Measurements from ENCODE around the gene ANKRD6. TPM values are rescaled to one million over a fixed set of nuclear protein-coding genes. Genes with fewer than 3 reads are reported as not detected.
A peak's percentile ranks its signal among the peaks of the same experiment; 100 is the strongest.
"Not testable (repeated sequence)": the region's sequence is repeated elsewhere in the genome, so short reads cannot be mapped to it uniquely, and the experiment has no call there.

ANKRD6 gene
- 10 to 100 TPM in 5 of 8 experiments, 1 to 10 TPM in 3; 2.6 to 52.4 (median 33.7) TPM for total RNA-seq

DNA sequence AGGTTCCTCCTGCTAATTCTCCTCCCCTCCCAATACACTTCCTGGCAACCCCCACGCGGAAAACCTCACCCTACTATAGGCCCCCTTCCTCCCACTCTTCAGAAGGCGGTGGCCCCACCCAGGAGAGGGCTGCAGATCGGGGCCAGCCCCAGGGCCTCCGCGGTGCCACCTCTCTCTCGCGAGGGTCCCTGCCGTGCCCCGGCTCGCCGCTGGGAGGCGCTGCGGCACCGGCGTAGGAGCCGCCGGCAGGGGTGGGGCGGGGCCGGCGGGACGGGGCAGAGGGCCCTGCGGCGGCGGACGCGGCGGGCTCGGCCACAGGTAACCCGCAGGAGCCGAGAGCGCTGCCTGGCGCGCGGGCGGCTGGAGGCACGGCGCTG is at the start of gene ANKRD6:
Gene ANKRD6, plus strand, starts transcription at position 278 of the 377 bp plus-strand sequence. CDS start 133,825 bp downstream, outside the sequence.
- in situ Hi-C loops (cut with MboI; ENCODE audit: low pct_unique_long_range_greater_than_20kb in 2 of 9, low sequenced_read_pairs in 9 of 9, unreplicated experiment in 9 of 9): loop anchor here in 7 of 9 experiments (10.0 to 25.0 kb wide), 4 partner anchors 129 to 204 kb away; partner anchors contain the start of gene LYRM2 (in 1 of the 7)
- peaks cover 31 to 32% of the 10 kb centered on the region in 2 donors for H3K4me1 ChIP-seq (replicated peaks in 1 of 2)
- ATAC-seq (replicated peaks in 6 of 8): peak; percentile 87 to 97 (median 89)
- WGBS, 10 experiments: 0 to 3% (median 2%) methylated on average over 2 to 7 of the region's 38 CpGs; no CpG with 5 or more reads in 7 of the 10 experiments
- peak within 1 kb of the TSS in 1 of 2 donors; percentile 6 for H3K27ac ChIP-seq
- H3K4me3 ChIP-seq: peak within 1 kb of the TSS; percentile 79 to 98 (median 85)

DNA sequence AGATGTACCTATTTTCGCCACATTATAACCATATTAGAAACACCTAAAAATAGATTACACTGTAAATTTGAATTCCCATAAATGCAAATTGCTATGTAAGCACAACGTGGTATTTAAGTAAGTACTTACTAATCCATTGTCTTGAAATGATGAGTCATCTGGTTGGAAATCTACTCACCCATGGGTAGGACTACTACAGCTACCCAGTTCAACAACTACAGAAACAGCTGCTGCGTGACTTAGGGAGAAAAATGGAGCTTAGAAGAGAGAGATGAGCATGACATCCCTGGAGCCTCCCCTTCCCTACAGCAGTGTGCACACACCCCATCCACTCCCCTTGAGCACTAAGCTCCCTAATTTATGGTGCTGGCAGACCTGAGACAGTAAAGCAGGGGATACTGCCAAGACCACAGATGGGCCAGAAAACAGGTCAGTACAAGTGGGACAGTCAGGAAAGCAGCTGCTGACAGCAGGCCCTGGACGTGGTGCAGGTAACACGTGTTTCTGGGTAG is 47.7 kb upstream of the ANKRD6 start:
- Histone ChIP-seq H3K27ac (no peak overlapping the region), H3K4me3 (no peak overlapping the region), H3K4me1 (replicated peaks in 1 of 2) (peaks cover 5 to 9% of the 10 kb centered on the region in 2 donors)
- in situ Hi-C loops (cut with MboI; ENCODE audit: low pct_unique_long_range_greater_than_20kb in 2 of 9, low sequenced_read_pairs in 9 of 9, unreplicated experiment in 9 of 9): no loop called here
- peak in 6 of 8 experiments; percentile 33 to 96 (median 74) for ATAC-seq (replicated peaks in 6 of 8)
- 20 to 93% (median 52%) methylated on average over 1 to 5 of the region's 5 CpGs; no CpG with 5 or more reads in 2 of the 10 experiments for WGBS, 10 experiments

DNA sequence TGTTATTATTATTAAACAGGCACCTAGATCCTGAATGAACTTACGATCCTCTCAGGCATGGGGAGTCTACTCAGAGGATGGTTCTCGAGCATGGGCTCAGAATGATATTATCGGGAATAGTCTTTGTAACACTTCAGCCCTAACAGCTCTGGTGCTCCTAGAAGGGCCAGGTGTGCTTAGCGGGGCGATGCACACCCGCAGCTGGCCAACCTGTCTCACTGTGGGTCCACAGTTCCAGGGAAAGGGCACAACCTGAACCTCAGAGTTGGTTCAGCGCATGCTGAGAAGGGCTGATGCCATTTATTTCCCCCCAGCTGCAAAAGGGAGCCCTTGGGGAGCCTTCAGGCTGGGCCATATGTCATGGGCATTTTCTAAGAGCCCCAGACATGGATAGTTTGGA is 47.1 kb upstream of the ANKRD6 start:
- Histone ChIP-seq H3K4me3 (no peak overlapping the region), H3K4me1 (replicated peaks in 1 of 2) (peaks cover 5 to 9% of the 10 kb centered on the region in 2 donors), H3K27ac (no peak overlapping the region)
- ATAC-seq (replicated peaks in 6 of 8): no peak
- WGBS, 10 experiments: 90 to 95% (median 93%) methylated on average over 2 to 6 of the region's 7 CpGs; no CpG with 5 or more reads in 5 of the 10 experiments
- in situ Hi-C loops (cut with MboI; ENCODE audit: low pct_unique_long_range_greater_than_20kb in 2 of 9, low sequenced_read_pairs in 9 of 9, unreplicated experiment in 9 of 9): no loop called here

DNA sequence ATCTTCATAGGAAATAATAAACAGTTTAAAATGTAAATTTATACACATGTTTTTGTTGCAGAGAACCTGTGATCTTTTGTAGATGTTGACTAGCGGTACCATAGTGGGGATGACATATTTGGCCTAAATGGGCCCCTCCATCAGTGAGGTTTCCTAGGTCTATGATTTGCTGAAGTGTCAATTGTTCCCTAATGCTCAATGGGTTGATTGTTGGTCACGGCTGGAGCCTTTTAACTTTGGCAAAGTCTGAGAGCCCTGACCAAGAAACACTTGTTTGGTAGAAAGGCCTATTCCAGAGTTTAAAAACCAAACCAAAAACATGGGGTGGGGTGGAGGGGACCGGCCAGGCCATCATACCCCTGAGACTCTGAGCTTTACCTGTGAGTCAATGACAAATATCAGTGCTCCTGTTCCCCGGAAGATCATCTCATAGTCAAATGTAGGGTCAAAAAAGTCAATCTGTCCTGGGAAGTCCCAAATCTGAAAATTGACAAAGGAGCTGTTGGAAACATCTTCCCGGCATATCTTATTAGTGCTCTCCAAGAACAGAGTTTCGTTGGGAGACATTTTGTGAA is 45.9 kb upstream of the ANKRD6 start:
- in situ Hi-C loops (cut with MboI; ENCODE audit: low pct_unique_long_range_greater_than_20kb in 2 of 9, low sequenced_read_pairs in 9 of 9, unreplicated experiment in 9 of 9): no loop called here
- Histone ChIP-seq H3K4me1 (replicated peaks in 1 of 2) (peaks cover 5 to 9% of the 10 kb centered on the region in 2 donors), H3K27ac (no peak overlapping the region), H3K4me3 (no peak overlapping the region)
- no peak for ATAC-seq (replicated peaks in 6 of 8)
- WGBS, 10 experiments: 40 to 100% (median 91%) methylated on average over 3 to 6 of the region's 6 CpGs; no CpG with 5 or more reads in 4 of the 10 experiments

DNA sequence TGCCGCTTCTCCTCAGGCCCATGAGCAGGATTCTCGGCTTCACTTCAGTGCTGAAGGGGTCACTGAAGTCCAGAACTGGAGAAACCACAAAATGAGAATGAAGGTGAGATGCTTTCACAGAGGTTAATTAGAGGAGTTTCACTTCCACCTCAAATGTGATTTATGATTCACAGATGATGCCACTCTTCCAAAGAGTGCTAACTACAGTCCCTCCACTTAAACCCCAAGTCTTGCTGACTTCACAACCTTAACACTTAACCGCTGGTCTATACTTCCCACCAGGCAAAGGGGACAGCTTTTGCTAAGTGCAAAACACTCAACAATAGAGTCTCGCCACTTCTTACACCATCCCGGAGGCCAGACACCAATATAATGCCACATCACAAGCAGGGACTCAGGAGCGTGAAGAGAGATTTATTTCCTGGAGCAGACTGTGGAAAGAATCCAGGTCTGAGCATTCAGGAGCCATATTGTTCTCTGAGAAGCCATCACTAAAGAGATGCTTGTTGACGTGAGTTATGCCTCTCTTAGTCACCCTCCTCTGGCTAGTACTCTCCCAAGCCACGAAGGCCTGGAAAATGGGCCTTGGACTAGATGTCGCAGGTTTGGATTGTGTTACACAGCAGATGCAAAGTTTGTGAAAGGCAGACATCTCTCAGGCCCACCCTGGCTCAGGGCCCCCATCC is 45.3 kb upstream of the ANKRD6 start:
- H3K4me1 ChIP-seq (replicated peaks in 1 of 2): peaks cover 5 to 9% of the 10 kb centered on the region in 2 donors
- ATAC-seq (replicated peaks in 6 of 8): peak in 5 of 8 experiments; percentile 56 to 95 (median 93)
- H3K27ac ChIP-seq: no peak overlapping the region
- 74 to 100% (median 91%) methylated on average over 1 to 8 of the region's 9 CpGs; no CpG with 5 or more reads in 2 of the 10 experiments for WGBS, 10 experiments
- no peak overlapping the region for H3K4me3 ChIP-seq
- in situ Hi-C loops (cut with MboI; ENCODE audit: low pct_unique_long_range_greater_than_20kb in 2 of 9, low sequenced_read_pairs in 9 of 9, unreplicated experiment in 9 of 9): no loop called here

DNA sequence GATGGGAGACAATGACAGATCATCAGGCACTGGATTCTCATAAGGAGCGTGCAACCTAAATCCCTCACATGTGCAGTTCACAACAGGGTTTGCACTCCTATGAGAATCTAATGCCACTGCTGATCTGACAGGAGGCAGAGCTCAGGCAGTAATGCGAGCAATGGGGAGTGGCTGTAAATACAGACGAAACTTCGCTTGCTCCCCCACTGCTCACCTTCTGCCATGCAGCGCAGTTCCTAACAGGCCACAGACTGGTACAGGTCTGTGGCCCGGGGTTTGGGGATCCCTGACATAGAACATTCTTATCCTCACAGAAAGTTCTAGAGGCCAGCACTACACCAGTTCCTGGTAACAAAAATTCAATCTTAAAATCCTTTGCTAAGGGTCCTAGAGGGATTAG is 44.1 kb upstream of the ANKRD6 start:
- Histone ChIP-seq H3K27ac (no peak overlapping the region), H3K4me3 (no peak overlapping the region), H3K4me1 (replicated peaks in 1 of 2) (peaks cover 5 to 9% of the 10 kb centered on the region in 2 donors)
- WGBS, 10 experiments: 80 to 100% (median 87%) methylated on average over 1 to 6 of the region's 6 CpGs; no CpG with 5 or more reads in 2 of the 10 experiments
- in situ Hi-C loops (cut with MboI; ENCODE audit: low pct_unique_long_range_greater_than_20kb in 2 of 9, low sequenced_read_pairs in 9 of 9, unreplicated experiment in 9 of 9): no loop called here
- ATAC-seq (replicated peaks in 6 of 8): no peak

DNA sequence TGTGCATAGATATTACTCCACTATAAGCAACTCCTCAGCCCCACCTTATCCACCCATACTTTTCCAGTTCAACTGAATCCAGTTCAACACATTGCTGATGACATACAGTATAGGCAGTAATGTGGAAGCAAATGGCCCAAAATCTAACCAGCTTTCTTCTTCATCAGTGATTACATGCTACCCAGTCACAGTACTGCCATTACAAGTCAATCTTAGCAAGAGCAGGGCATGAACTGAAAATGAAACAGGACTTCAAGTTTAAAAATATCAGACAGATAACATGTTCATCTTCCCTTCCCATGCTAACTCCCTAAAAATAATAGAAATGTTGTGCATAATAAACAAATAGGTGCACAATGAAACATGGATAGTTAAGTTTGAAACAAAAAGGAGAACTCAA is 40.1 kb upstream of the ANKRD6 start:
- Histone ChIP-seq H3K4me1 (replicated peaks in 1 of 2) (peaks cover 5 to 6% of the 10 kb centered on the region in 2 donors), H3K27ac (no peak overlapping the region), H3K4me3 (no peak overlapping the region)
- in situ Hi-C loops (cut with MboI; ENCODE audit: low pct_unique_long_range_greater_than_20kb in 2 of 9, low sequenced_read_pairs in 9 of 9, unreplicated experiment in 9 of 9): no loop called here
- no peak for ATAC-seq (replicated peaks in 6 of 8)

DNA sequence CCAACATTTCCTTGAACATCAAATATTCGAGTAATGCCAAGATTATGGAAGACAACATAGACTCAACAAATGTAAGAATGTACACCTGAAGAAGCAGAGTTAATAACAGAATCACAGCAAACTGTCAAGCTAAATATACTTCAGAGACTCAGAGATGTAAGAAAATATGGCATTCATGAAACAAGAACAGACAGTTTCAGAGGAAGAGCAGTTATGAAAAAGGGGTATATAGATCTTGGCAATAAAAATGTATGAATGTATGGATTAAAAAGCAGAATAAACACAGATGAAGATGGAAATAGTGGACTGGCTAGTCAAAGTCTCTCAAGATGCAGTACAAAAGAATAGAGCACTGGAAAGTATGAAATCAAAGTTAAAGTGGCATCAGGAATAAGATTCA is 39.3 kb upstream of the ANKRD6 start:
- in situ Hi-C loops (cut with MboI; ENCODE audit: low pct_unique_long_range_greater_than_20kb in 2 of 9, low sequenced_read_pairs in 9 of 9, unreplicated experiment in 9 of 9): no loop called here
- Histone ChIP-seq H3K4me3 (no peak overlapping the region), H3K27ac (no peak overlapping the region), H3K4me1 (replicated peaks in 1 of 2) (no peaks in the 10 kb centered on the region)
- WGBS, 10 experiments: 14 to 100% (median 80%) methylated on average over 1 of the region's 1 CpG; no CpG with 5 or more reads in 1 of the 10 experiments
- no peak for ATAC-seq (replicated peaks in 6 of 8)

DNA sequence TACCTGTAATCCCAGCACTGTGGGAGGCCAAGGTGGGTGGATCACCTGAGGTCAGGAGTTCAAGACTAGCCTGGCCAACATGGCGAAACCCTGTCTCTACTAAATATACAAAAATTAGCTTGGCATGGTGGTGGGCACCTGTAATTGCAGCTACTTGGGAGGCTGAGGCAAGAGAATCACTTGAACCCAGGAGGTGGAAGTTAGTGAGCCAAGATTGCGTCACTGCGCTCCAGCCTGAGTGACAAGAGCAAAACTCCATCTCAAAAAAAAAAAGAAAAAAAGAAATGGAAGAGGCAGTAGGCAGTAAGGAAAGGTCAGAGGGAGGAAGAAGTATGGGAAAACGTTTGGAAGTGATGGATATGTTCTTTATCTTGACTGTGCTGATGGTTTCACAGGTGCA is 35.1 kb upstream of the ANKRD6 start:
- 0 to 95% (median 78%) methylated on average over 1 to 4 of the region's 4 CpGs for WGBS, 10 experiments
- H3K27ac ChIP-seq; ATAC-seq (replicated peaks in 6 of 8); in situ Hi-C loops (cut with MboI; ENCODE audit: low pct_unique_long_range_greater_than_20kb in 2 of 9, low sequenced_read_pairs in 9 of 9, unreplicated experiment in 9 of 9); H3K4me3 ChIP-seq; H3K4me1 ChIP-seq (replicated peaks in 1 of 2): not testable (repeated sequence)

DNA sequence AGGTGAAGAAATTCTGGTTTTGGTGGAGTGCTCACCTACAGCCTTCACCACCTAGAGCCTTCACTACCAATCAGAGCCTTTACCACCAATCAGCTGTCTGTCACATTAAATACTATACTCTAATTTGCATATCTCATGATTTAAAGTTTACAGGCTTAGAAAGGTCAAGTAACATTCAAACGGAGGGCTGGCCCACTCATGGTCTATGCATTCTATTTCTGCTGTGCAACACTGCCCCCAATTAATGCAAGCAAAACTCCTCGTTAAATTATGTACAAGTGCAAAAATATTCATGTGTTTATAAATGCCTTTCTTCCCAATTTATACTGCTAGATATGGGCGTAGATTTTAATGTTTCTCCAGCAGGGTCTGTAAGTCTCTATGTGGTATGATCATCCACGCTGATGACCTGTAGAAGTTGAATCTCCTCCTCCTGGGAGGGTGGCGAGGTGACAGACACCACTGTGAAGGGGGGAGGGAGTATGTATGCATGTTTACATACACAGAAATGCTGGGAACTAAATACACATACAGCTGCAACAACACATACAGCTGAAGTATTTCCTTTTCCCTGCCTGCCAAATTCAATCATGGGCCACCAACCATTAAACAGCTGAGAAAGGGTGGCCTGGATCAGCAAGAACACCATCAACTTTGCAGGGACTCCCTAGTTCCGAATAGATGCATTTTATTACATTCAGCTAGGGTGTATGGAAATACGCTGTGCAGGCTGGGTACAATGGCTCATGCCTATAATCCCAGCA is 34.0 kb upstream of the ANKRD6 start:
- ATAC-seq (replicated peaks in 6 of 8): peak in 3 of 8 experiments; percentile 61 to 92 (median 76)
- H3K27ac ChIP-seq: no peak overlapping the region
- no peak overlapping the region for H3K4me3 ChIP-seq
- in situ Hi-C loops (cut with MboI; ENCODE audit: low pct_unique_long_range_greater_than_20kb in 2 of 9, low sequenced_read_pairs in 9 of 9, unreplicated experiment in 9 of 9): no loop called here
- 0 to 100% (median 87%) methylated on average over 1 to 5 of the region's 7 CpGs for WGBS, 10 experiments
- peaks cover 6 to 8% of the 10 kb centered on the region in 2 donors for H3K4me1 ChIP-seq (replicated peaks in 1 of 2)

DNA sequence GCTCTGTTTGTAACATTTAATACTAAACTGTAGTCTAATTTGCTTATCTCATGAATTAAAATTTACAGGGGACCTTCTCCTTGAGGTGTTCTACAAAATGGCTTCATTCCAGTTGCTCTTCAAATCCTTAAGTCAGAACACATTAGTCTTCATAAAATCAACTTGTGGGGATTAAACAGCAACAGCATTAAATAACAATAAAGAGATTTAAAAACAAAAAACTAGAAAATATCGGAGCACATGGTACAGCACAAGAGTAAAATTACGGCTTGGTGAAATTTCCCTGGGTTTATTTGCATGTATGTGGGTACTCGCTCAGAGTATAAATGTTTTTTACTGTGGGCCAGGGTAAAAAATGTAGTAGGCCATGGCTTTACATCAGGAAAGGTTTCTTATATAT is 32.9 kb upstream of the ANKRD6 start:
- ATAC-seq (replicated peaks in 6 of 8): no peak
- WGBS, 10 experiments: 0 to 100% (median 93%) methylated on average over 1 to 3 of the region's 3 CpGs
- H3K4me1 ChIP-seq (replicated peaks in 1 of 2): peaks cover 6 to 8% of the 10 kb centered on the region in 2 donors
- no peak overlapping the region for H3K4me3 ChIP-seq
- no peak overlapping the region for H3K27ac ChIP-seq
- in situ Hi-C loops (cut with MboI; ENCODE audit: low pct_unique_long_range_greater_than_20kb in 2 of 9, low sequenced_read_pairs in 9 of 9, unreplicated experiment in 9 of 9): no loop called here

DNA sequence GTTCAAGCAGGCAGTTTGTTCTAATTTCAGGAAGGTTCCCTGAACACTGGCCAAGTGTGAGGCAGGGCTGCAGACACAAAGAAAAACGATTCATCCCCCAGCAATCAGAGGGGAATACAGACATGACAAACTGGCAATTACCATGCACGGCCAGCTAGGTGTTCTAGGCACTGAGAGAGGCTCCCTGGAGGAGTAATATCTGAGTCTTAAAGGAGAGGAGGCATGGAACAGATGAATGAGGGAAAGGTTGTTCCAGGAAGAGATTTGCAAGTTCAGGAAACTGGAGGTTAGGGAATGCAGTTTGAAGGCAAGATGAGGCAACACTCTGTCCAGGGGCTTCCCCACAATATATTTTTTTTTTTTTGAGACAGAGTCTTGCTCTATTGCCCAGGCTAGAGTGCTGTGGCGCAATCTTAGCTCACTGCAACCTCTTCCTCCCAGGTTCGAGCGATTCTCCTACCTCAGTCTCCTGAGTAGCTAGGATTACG is 32.0 kb upstream of the ANKRD6 start:
- peaks cover 13 to 15% of the 10 kb centered on the region in 2 donors for H3K4me1 ChIP-seq (replicated peaks in 1 of 2)
- in situ Hi-C loops (cut with MboI; ENCODE audit: low pct_unique_long_range_greater_than_20kb in 2 of 9, low sequenced_read_pairs in 9 of 9, unreplicated experiment in 9 of 9): no loop called here
- H3K4me3 ChIP-seq: no peak overlapping the region
- 0 to 100% (median 74%) methylated on average over 1 to 6 of the region's 6 CpGs; no CpG with 5 or more reads in 3 of the 10 experiments for WGBS, 10 experiments
- ATAC-seq (replicated peaks in 6 of 8): peak; percentile 8 to 74 (median 40)
- peak overlapping the region in 1 of 2 donors; percentile 52 for H3K27ac ChIP-seq

Data from motor neuron (in vitro differentiated cells).